GM19468 (cell line): ENCODE data around the gene PLD1.

Experiments used
- ATAC-seq: cut with Tn5 transposase; IDR thresholded peaks from one replicate; pipeline ENCODE4 v1.9.1; 2021; ENCODE audit warnings: mild to moderate bottlenecking, moderate library complexity, moderate number of reproducible peaks; ENCODE audit not compliant: unreplicated experiment; ENCODE audit errors: extremely low read depth

Gene PLD1

GRCh38 chr3:171682743-171683142 is 127.5 kb downstream of the PLD1 start:
- ATAC-seq = no peak

GRCh38 chr3:171680726-171681411 is 129.4 kb downstream of the PLD1 start:
- ATAC-seq = no peak

- no peak for ATAC-seq
These were observed 131.3 kb downstream of the PLD1 start for GRCh38 chr3:171678971-171679492.

- ATAC-seq = no peak
These were observed 132.6 kb downstream of the PLD1 start for GRCh38 chr3:171677706-171678105.

GRCh38 chr3:171676601-171677175 is 133.6 kb downstream of the PLD1 start:
- ATAC-seq = no peak

DNA sequence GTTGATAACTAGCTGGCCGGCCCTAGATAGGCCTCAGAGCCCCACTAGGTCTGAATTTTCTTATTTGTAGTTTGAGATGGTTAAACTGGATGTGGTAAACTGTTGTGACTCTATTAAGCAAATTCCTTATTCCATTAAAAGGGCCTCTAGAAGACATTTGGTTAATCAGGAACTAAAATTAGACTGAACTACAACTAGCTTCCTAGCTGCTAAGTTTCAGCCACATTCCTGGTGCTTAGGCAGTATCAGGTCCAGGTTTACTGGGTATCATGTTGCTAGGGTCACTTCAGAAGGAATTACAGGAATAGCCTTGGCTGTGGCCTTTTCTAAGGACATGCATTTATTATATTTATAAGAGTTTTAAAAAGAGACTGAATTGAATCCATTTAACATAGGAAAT is 136.3 kb downstream of the PLD1 start:
- ATAC-seq = no peak

- ATAC-seq = no peak
These were observed 137.7 kb downstream of the PLD1 start for GRCh38 chr3:171672538-171672937.

DNA sequence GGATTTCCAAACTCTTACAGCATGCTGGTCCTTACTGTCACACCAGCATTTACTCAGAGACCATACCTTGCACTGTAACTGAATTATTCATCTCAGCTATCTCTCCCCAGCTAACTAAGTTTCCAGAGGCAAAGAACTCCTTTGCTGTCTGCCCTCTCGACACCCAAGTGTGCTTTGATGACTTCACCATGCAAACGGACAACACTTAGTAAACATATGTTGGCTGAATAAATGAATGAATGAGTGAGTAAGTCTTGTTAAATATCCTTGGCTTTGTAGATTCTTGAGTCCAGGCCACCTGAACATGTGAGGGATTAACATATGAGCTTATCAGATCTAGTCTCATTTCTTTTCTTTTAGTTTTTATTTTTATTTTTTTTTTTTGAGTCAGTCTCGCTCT is 138.2 kb downstream of the PLD1 start:
- no peak for ATAC-seq

DNA sequence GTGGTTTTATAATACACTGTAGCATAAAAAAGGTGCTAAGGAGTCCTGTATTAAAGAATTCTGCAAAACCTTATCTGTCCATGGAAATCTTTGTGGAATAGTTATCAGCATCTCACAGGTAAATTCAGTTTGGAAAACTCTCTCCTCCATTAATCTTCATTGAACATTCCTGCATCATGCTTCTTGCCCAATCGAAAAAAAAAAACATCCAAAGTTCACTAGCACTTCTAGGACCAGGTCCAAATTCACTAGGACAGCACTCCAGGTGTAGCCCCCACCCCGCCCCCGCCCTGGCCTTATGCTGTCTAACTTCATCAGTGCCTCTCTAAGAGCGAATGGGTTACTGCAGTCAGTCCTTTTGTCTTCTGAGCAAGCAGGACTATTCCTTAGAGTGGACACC is 138.6 kb downstream of the PLD1 start:
- ATAC-seq = no peak

GRCh38 chr3:171666516-171666915 is 143.8 kb downstream of the PLD1 start:
- ATAC-seq = no peak

DNA sequence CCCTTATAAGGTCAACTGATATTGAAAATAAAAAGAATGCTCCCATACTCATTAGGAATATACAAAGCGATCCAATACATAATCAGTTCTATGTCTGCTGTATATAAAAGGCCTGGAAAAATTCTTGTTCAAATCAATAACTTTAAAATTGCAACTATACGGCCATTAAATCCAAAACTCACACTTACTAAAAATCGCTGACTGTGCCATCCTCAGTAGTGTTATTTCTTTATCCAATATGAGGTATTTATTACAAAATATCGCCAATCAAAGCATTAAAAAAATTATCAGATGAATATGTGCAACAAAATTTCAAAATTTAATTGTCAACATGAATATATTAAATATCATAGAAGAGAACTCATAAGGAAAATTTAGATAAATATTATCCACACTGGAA is 146.5 kb downstream of the PLD1 start:
- ATAC-seq = no peak

DNA sequence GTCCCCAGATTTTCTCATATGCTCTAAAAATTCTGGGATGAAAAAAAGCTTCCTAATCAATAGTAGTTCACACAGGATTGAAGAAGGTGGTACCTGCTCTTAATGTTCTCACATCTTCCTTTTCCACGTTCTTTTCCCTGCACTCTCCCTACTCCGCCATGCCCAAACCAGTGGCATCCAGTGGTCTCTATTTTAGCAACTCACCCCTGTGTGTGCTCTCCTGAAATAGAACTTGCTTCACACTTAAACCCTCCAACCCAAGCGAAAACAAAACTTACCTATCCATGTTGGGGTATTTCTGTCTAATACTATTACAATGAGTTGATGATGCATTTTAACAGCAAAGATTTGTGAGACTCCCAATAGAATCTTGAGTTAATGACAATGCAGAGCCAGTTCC is 148.8 kb downstream of the PLD1 start:
- ATAC-seq = no peak

GRCh38 chr3:171660188-171660587 is 150.1 kb downstream of the PLD1 start:
- no peak for ATAC-seq

DNA sequence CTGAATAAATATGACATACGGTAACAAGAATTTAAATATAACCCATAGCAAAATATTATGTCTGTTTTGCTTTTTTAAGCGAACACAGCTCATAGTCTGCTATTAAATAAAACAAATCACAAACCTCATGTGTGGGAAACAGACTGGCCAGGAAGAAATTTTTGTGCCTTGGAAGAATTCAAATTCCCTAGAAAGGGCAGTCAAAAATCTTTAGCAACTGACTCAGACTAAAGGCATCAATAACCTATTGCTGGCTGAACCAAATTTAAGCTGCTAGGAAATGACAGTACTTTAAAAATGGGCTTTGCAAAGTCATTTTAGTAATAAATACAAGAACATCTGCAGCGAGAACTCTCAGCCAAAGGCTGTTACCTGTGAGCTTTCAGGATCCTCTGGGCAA is 151.4 kb downstream of the PLD1 start:
- no peak for ATAC-seq

- no peak for ATAC-seq
These were observed 155.5 kb downstream of the PLD1 start for GRCh38 chr3:171654809-171655208.

DNA sequence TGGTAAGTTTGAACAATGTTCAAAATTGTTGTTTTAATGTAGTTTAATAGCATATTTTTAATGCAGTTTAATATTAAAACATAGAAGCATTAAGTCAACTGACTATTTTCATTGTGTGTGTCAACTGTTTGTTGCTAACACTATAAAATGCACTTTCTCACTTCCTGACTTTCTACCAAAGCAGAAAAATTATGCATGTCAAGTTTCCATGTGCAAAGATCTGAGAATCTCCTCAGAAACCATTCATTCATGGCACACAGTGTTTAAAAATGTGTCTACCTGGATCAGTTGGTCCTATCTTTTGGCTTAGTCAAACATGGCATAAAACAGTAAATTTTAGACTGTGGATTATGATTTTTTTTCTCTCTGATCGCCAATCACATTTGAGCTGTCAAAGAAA is 156.0 kb downstream of the PLD1 start:
- no peak for ATAC-seq

DNA sequence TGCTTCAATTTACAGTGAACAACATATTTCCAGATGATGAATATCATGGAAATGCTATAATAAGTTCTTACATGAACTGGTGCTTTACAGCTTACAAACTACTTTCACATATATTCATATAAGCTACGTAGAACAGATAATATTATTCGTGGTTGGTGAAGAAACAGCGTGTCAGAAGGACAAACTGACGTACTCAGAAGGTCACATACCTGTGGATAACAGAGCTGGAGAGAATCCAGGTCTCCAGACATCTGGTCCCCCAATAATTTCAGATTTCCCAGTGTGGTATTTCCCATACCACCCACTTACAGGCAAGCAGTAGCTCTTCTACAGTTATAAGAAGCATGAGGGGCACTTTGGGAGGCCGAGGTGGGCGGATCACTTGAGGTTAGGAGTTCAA is 156.6 kb downstream of the PLD1 start:
- no peak for ATAC-seq

DNA sequence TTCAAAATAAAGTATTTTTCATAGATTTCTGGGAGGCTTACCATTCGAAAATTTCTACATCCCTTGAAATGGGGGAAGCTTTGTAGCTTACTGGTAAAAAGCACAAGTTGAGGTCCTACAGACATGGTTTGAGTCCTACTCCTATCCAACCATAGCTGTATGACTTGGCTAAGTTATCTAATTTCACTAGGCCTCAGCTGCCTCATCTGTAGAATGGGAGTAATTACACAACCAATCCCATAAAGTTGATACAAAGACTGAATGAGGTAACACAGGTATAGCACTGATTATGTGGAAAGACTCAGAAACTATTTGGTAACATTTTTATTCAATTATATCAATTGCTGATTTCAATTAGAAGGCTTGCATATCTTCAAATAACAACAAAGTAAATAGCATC is 157.4 kb downstream of the PLD1 start:
- no peak for ATAC-seq

DNA sequence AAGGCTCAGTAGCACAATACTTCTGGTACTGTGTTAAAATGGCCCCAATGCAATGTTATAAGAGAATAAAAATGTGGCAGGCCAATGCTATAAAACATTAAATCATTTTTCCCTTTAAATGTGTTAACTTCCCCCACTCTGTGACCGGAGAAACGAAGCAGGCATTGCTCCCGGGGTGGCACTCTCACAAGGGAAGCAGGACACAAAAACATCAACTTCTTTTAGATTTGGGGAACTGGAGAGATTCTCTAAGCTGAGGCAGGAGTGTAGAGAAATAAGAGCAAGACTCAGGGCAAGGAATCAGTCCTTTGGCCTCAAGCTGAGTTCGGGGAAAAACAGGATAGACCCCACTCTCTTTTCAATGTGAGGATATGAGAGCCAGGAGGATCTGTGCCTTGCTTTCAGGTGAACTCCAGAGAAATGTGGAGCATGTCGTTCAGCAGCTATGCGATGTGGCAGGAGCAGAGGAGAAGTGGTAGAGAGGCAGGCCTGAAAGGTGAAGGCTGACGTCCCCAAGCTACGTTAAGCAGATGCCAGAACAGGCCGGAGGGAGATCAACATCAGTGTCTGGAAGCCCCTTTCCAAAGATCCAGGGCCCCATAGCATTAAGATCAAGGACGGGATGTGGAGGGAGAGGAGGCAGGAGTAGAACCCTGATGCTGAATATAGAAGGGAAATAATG is 160.2 kb downstream of the PLD1 start:
- no peak for ATAC-seq

GRCh38 chr3:171649267-171649666 is 161.0 kb downstream of the PLD1 start:
- no peak for ATAC-seq

DNA sequence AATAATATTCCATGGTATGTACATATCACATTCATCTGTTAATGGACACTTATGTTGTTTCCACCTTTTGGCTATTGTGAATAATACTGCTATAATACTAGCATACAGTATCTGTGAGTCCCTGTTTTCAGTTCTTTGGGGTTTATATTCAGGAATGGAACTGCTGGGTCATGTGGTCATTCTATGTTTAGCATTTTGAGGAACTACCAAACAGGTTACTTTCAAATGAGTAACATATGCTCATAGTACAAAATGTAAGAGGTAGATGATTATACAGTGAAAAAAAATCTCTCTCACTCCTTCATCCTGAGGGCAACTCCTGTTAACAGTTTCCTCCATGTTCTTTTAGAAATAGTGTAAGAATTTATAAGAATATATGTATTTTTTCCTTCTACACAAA is 162.2 kb downstream of the PLD1 start:
- no peak for ATAC-seq
